Bronchial epithelial cell (primary cell): ENCODE measurements around the gene RNFT2. TPM values are rescaled to one million over a fixed set of nuclear protein-coding genes. Genes with fewer than 3 reads are reported as not detected.

Experiments used
- DNase-seq: peaks from one replicate; pipeline ENCODE4 v3.0.0-alpha.2; 2010; ENCODE audit warnings: low read depth
- FAIRE-seq: peaks from 2 replicates; lab custom pipeline; 2011; peaks lifted over from hg19 to GRCh38; lab: Jason Lieb, UNC
- H3K27me3 ChIP-seq: 2 replicates; pipeline ENCODE4 v1.5.1; 2011; ENCODE audit warnings: low read length; ENCODE audit not compliant: control insufficient read depth, insufficient read depth
- H3K36me3 ChIP-seq: 2 replicates; pipeline ENCODE4 v1.5.1; 2011; ENCODE audit warnings: low read length; ENCODE audit not compliant: control insufficient read depth, insufficient read depth
- H3K4me3 ChIP-seq: 2 replicates; pipeline ENCODE4 v1.5.1; 2011; ENCODE audit warnings: mild to moderate bottlenecking, low read depth, low read length, control low read depth
- total RNA-seq: library from RNA; depleted of rRNA; stranded (reverse); fragments of >200 nt; gene quantifications from 2 replicates; pipeline ENCODE4 v1.2.1, GENCODE V29; 2014
- TF ChIP-seq, protein P1 (sequence below): IDR thresholded peaks from 2 replicates; pipeline ENCODE4 v1.5.1; 2011; ENCODE audit warnings: mild to moderate bottlenecking, moderate library complexity, low read length, control low read depth, inconsistent platforms; ENCODE audit not compliant: insufficient read depth, severe bottlenecking

Gene RNFT2
- total RNA-seq, 1 donor from 2014 or later: 0.26 TPM

DNA sequence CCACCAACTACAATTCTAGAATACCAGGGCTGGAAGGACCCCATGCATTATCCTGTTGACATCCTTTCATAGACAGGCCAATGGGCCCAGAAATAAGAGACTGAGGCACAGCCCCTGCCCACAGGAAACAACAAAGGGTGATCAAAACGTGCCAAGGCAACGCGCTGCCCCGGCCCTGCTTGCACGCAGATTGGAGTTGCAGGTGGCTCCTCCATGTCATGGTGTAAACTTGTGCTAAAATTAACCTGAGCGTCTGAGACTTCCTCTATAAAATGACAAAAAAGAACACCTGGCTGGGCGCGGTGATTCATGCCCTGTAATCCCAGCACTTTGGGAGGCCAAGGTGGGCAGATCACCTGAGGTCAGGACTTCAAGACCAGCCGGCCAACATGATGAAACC, 30.4 kb upstream of the RNFT2 start:
- peaks cover 2% of the 10 kb centered on the region for H3K27me3 ChIP-seq
- no peaks in the 10 kb centered on the region for H3K36me3 ChIP-seq
- DNase-seq (no peak), FAIRE-seq (no peak)
- TF ChIP-seq, protein P1, sequence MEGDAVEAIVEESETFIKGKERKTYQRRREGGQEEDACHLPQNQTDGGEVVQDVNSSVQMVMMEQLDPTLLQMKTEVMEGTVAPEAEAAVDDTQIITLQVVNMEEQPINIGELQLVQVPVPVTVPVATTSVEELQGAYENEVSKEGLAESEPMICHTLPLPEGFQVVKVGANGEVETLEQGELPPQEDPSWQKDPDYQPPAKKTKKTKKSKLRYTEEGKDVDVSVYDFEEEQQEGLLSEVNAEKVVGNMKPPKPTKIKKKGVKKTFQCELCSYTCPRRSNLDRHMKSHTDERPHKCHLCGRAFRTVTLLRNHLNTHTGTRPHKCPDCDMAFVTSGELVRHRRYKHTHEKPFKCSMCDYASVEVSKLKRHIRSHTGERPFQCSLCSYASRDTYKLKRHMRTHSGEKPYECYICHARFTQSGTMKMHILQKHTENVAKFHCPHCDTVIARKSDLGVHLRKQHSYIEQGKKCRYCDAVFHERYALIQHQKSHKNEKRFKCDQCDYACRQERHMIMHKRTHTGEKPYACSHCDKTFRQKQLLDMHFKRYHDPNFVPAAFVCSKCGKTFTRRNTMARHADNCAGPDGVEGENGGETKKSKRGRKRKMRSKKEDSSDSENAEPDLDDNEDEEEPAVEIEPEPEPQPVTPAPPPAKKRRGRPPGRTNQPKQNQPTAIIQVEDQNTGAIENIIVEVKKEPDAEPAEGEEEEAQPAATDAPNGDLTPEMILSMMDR: no peak
- H3K4me3 ChIP-seq: no peak overlapping the region

DNA sequence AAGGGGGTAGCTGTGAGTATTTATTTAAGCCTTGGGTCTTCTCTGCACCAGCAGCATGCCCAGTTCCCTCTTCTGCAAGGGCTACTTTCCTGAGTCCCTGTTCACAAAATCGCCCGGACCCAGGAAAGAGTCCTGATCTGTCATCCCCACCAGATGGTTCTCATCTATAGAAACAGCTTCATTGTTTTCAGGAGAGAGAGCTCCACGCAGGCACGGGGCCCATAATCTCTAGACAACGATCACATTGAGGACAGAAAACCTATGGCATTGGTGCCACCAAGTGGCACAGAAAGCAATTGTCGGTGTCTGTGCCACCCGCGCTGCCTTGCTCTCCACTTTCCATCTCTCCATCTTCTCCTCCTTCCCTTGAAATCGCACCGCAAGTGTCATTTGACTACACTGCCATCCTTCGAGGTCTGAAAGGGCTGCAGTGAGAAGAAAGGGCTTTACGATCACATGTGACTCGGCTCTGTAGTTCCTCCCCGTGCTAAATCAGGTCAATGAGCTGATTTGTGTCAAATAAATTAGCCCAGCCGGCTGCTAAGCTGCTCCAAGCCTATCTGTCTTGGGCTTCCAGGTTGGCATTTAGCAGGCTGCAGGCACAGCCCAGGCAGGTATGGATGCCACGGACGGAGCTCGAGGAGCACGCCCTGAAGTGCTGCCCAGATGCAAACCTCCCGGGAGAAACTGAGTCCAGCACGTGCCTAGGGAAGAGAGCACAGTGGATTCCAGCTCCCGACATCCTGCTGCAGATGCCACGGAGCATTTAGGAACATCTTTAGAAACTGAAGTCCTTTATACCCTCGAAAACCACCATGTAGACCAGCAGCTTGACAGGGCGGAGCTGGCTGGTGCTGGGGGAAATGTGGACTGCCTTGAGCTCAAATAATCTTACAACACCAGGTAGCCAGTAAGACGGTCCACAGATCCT, 29.0 kb upstream of the RNFT2 start:
- DNase-seq (peak; percentile 29), FAIRE-seq (peak; percentile 76)
- TF ChIP-seq, protein P1: peak; percentile 77
- Histone ChIP-seq H3K4me3 (no peak overlapping the region), H3K27me3 (peaks cover 2% of the 10 kb centered on the region), H3K36me3 (no peaks in the 10 kb centered on the region)

DNA sequence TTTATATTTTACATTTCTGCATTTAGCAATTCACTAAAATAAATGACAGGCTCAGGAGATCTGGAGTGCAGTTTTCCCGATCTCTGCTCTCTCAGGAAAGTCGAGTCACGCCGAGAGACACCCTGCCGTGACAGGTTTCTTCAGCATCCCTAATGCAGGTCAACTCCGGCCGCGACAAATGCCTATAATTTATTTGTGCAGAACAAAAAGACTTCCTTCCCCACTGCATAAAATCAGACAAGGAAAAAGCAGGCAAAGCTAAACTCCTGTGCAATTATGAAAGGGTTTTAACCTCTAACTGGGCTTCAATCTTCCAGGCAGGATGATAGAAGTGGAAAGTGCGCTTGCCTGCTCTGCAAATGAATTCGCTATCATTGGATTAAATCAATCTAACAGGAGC, 28.3 kb upstream of the RNFT2 start:
- TF ChIP-seq, protein P1: no peak
- Histone ChIP-seq H3K36me3 (no peaks in the 10 kb centered on the region), H3K4me3 (no peak overlapping the region), H3K27me3 (peaks cover 2% of the 10 kb centered on the region)
- FAIRE-seq: no peak
- no peak for DNase-seq

DNA sequence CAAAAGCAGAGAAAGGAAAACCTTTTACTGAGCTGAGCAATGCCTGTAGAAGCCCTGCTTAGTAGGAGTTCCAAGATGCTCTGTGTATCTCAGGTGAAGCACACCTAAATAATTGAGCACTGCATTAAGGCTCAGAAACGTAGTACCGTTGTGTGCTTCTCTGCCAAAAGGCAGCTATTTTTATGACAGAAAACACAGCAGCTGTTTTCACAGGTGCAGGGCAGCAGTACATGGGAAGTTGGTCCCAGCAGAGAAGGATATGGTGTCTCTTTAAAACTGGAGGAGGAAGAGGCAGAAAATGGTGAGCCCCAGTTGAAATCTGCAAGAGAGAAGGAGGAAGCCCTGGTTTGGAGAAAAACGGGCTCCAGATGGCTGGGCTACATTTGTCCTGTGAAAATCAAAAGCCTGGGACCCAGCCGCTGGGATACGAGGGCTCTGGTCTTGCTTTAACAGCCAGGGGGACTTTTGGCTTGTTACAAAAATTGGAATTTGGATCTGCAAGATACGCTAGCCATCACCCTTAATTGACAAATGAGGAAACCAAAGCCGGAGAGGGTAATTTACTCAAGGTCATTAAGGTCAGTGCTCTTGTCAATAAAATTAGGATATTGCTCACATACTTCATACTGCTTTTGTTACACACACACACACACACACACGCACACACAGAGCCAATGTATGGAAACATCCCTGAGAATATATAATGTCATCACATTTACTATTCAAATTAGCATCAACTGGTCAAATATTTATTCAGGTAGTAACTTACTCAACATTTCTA, 27.6 kb upstream of the RNFT2 start:
- no peak for FAIRE-seq
- Histone ChIP-seq H3K36me3 (peaks cover 2% of the 10 kb centered on the region), H3K4me3 (no peak overlapping the region), H3K27me3 (peaks cover 2% of the 10 kb centered on the region)
- no peak for DNase-seq
- TF ChIP-seq, protein P1: no peak

DNA sequence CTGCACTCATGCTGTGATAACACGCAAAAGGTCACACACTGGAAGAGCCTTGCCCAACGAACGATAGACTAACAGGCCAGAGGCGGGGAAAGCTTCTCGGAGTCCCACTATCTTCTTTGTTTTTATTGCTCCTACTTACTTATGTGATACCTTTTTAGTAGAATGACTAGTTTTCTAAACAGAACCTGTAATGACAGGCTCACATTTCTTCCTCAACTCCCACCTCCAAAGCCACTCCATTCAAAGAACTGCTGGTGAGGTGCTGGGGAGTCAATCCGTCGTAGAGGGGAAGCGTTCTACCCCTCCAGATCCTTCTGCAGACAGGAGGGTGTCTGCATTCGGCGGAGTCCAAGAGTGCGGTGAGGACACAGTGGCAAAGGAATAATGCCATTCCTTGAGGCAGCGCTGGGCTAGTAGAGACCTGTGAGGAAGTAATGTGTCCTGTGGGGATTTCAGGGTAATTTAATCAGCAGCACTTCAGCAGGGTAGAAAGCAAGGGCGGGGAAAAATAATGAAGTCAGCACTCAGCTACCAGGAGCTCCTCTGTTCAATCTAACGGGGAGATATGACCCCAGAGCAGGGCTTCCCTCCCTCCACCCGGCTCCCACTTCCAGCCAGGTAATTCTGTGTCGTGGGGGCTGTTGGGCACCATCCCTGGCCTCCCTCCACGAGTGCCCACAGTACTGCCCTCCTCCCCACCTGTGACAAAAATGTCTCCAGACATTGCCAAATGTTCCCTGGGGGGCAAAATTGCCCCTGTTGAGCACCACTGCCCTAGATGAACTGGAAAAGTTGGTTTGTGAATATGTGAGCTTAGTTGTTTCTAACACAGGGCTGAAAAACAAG, 25.4 kb upstream of the RNFT2 start:
- peaks cover 4% of the 10 kb centered on the region for H3K36me3 ChIP-seq
- TF ChIP-seq, protein P1: no peak
- H3K4me3 ChIP-seq: peak overlapping the region; percentile 7
- DNase-seq: peak; percentile 83
- peaks cover 2% of the 10 kb centered on the region for H3K27me3 ChIP-seq
- FAIRE-seq: no peak
